ENCODE data around the gene CEP85.
A peak's percentile ranks its signal among the peaks of the same experiment; 100 is the strongest.
"Not testable (repeated sequence)": the region's sequence is repeated elsewhere in the genome, so short reads cannot be mapped to it uniquely, and the experiment has no call there.

The CEP85 gene

DNA sequence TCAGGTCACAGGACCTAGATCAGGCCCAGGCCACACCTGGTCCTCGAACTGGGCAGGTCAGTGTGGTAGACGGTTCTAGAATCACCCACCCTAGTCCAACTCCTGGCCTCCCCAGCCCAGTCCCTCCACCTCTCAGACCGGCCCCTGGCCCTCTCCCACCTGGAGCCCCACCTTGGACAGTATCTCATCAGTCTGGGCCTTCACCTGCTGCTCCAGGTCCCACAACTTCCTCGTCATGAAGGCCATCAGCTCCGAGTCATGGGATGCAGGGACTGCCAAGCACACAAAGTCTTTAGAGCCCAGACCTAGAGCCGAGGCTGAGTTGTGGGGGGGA, 63.8 kb downstream of the CEP85 start:
- TF ChIP-seq, protein P1, sequence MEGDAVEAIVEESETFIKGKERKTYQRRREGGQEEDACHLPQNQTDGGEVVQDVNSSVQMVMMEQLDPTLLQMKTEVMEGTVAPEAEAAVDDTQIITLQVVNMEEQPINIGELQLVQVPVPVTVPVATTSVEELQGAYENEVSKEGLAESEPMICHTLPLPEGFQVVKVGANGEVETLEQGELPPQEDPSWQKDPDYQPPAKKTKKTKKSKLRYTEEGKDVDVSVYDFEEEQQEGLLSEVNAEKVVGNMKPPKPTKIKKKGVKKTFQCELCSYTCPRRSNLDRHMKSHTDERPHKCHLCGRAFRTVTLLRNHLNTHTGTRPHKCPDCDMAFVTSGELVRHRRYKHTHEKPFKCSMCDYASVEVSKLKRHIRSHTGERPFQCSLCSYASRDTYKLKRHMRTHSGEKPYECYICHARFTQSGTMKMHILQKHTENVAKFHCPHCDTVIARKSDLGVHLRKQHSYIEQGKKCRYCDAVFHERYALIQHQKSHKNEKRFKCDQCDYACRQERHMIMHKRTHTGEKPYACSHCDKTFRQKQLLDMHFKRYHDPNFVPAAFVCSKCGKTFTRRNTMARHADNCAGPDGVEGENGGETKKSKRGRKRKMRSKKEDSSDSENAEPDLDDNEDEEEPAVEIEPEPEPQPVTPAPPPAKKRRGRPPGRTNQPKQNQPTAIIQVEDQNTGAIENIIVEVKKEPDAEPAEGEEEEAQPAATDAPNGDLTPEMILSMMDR (IDR thresholded peaks at IDR 0.05; ENCODE audit: low read depth, low read length) = no peak
- H3K4me3 ChIP-seq (ENCODE audit: low read depth, low read length) = no peak overlapping the region
- in situ Hi-C loops (cut with HindIII; ENCODE audit: low sequenced_read_pairs) = no loop called here
- no peak for DNase-seq (ENCODE audit: low read depth, low spot score)

DNA sequence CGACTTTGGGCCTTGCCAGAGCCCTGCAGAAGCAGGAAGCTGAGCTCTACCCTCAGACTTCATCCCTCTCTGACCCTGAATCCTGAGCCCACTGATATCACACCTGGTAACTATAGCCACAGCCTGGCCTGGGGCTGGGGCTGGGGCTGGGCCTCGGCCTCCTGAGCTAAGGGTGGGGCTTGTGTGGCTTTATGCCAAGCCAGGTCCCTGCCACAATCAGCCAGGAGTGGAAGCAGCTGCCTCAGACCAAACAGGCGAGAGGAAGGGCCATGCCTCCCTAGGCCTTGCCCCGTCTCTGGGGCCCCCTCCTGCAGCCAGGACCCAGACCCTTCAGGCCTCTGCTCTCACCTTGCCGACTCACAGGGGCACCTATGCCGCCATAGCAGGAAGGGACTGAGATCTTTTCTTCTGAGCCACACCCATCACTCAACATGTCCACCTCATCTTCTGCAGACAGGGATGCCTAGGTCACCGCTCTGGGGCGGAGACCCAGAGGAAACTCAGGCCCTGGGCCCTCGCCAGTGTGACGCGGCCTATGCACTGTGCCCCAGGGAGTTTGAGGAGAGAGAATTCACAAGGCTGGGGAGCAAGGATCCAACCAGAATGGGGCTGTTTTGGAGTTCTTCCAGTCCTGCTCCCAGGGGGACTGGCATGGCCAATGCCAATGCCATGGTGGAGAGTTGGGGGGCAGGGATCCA, 66.7 kb downstream of the CEP85 start:
- TF ChIP-seq, protein P1 (IDR thresholded peaks at IDR 0.05; ENCODE audit: low read depth, low read length) = no peak
- DNase-seq (ENCODE audit: low read depth, low spot score) = no peak
- in situ Hi-C loops (cut with HindIII; ENCODE audit: low sequenced_read_pairs) = no loop called here
- no peak overlapping the region for H3K4me3 ChIP-seq (ENCODE audit: low read depth, low read length)

DNA sequence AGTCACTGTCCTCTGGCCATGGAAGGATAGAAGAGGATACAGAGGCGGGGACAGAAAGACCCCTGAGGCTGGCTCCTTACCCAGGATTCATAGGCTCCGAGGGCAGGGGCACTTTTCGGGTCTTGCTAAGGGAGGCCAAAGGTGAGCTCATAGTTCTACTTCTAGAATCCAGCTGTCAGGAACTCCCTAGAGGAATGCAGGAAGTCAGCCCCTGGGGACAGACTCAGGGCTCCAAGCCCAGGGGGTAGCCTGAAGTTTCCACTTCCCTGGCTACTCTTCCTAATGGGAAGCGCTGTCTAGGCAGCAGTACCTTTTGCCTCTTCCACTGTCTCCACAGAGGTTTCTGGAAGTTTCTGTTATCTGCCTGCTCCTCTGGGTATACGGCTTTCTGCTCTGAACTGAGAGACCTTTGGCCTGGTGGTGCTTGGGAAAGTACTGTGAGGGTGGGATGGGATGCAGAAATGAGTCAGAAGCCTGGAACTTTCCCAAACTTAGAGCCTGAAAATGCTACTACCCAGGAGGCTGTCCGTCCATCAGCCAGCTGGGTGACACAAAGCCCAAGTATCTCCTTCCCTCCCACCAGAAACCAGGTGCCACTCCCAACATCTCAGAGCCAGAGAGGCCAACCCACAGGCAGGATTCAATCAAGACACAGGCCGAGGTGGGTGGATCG, 68.9 kb downstream of the CEP85 start:
- no peak overlapping the region for H3K4me3 ChIP-seq (ENCODE audit: low read depth, low read length)
- in situ Hi-C loops (cut with HindIII; ENCODE audit: low sequenced_read_pairs) = no loop called here
- TF ChIP-seq, protein P1 (IDR thresholded peaks at IDR 0.05; ENCODE audit: low read depth, low read length) = no peak
- peak; percentile 52 for DNase-seq (ENCODE audit: low read depth, low spot score)

- DNase-seq (ENCODE audit: low read depth, low spot score) = no peak
- peak overlapping the region; percentile 94 for H3K4me3 ChIP-seq (ENCODE audit: low read depth, low read length)
- TF ChIP-seq, protein P1 (IDR thresholded peaks at IDR 0.05; ENCODE audit: low read depth, low read length) = no peak
- in situ Hi-C loops (cut with HindIII; ENCODE audit: low sequenced_read_pairs) = no loop called here
Measured at GRCh38 chr1:26305667-26306289, 71.8 kb downstream of the CEP85 start.

DNA sequence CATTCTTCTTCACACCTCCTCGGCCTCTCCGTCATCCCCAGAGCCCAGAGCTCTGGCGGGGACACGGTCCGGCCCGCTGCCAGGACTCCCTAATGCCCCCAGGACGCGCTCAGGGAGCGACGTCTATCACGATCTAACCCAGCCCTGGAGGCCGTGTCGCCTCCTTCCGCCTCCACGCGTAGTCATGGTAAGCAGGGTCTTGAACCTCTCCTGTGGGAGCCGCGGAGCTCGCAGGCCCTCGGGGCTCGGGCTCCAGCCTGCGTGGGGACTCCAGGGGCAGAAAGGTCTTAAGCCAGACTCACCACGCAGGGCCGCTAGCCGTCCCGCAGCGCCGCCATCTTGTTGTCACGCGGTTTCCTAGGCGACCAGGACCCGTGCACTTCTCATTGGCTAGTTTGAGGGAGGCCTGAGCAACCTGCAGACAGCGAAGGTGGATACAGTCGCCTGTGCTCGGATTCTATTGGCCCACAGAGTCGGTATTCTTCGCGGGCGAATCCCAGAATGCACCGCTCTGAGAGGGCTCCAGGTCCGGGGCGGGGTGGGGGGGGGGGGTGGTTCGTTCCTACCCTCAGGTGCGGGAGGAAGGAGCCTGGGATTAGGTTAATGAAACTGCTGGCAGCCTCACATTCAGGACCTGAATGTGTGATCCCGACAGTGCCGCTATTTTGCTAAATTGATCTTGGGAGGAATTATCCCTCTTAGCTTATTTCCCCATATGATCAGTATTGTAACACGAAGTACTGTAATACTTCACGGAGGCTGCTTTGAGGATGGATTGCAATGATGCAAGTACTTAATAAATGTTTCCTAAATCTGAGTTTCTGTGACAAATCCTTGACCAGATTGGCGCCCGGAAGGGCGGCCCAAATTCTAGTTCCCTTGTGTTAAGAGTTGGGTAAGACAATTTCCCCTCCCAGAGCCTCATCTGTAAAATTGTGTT, 72.6 kb downstream of the CEP85 start, which contains the start of gene UBXN11:
TSS of gene UBXN11 (minus strand) at position 347 of the 940 bp plus-strand sequence. CDS start 3,753 bp downstream, outside the sequence.
- in situ Hi-C loops (cut with HindIII; ENCODE audit: low sequenced_read_pairs) = no loop called here
- TF ChIP-seq, protein P1 (IDR thresholded peaks at IDR 0.05; ENCODE audit: low read depth, low read length) = no peak
- DNase-seq (ENCODE audit: low read depth, low spot score) = peak; percentile 94
- peak within 1 kb of the TSS; percentile 94 for H3K4me3 ChIP-seq (ENCODE audit: low read depth, low read length)

- in situ Hi-C loops (cut with HindIII; ENCODE audit: low sequenced_read_pairs) = no loop called here
Measured at GRCh38 chr1:26307363-26307781, 73.4 kb downstream of the CEP85 start.

GRCh38 chr1:26307966-26308899, 74.2 kb downstream of the CEP85 start:
- H3K4me3 ChIP-seq (ENCODE audit: low read depth, low read length); in situ Hi-C loops (cut with HindIII; ENCODE audit: low sequenced_read_pairs); DNase-seq (ENCODE audit: low read depth, low spot score): not testable (repeated sequence)

More at GRCh38 chr1:26307363-26307781, 73.4 kb downstream of the CEP85 start:
- TF ChIP-seq, protein P1 (IDR thresholded peaks at IDR 0.05; ENCODE audit: low read depth, low read length) = no peak
- H3K4me3 ChIP-seq (ENCODE audit: low read depth, low read length) = no peak overlapping the region
- no peak for DNase-seq (ENCODE audit: low read depth, low spot score)
